Esophagus (tissue), 2 donors: ENCODE results near the gene HOXA9. TPM values are rescaled to one million over a fixed set of nuclear protein-coding genes. Genes with fewer than 3 reads are reported as not detected.

ENCODE experiments used
- H3K27ac ChIP-seq, 2 donors: one replicate each; pipeline ENCODE4 v1.5.1; 2013; ENCODE audit warnings: low read depth in 2 of 2, mild to moderate bottlenecking in 2 of 2, inconsistent platforms in 1 of 2, low read length in 1 of 2, moderate library complexity in 1 of 2
- H3K27me3 ChIP-seq, 2 donors: one replicate each; pipeline ENCODE4 v1.6.1; 2013; ENCODE audit warnings: low read length in 2 of 2, control low read depth in 1 of 2, mild to moderate bottlenecking in 1 of 2; ENCODE audit not compliant: insufficient read depth in 2 of 2, control insufficient read depth in 1 of 2
- H3K36me3 ChIP-seq, 2 donors: one replicate each; pipeline ENCODE4 v1.6.1; 2013; ENCODE audit warnings: low read length in 1 of 2; ENCODE audit not compliant: control insufficient read depth in 2 of 2, insufficient read depth in 2 of 2
- H3K4me1 ChIP-seq, 2 donors: one replicate each; pipeline ENCODE4 v1.6.1; 2013; ENCODE audit warnings: low read length in 1 of 2; ENCODE audit not compliant: control insufficient read depth in 2 of 2, insufficient read depth in 2 of 2
- H3K4me3 ChIP-seq, 2 donors: one replicate each; pipeline ENCODE4 v1.5.1; 2013; ENCODE audit warnings: low read length in 2 of 2, mild to moderate bottlenecking in 2 of 2, low read depth in 1 of 2, moderate library complexity in 1 of 2
- H3K9me3 ChIP-seq, 2 donors: one replicate each; pipeline ENCODE4 v1.6.1; 2013; ENCODE audit warnings: mild to moderate bottlenecking in 2 of 2, low read depth in 1 of 2, low read length in 1 of 2, moderate library complexity in 1 of 2; ENCODE audit not compliant: control insufficient read depth in 2 of 2, insufficient read depth in 1 of 2
- WGBS, 2 donors: extraction: QIAGEN DNeasy Blood & Tissue Kit; methylation state at CpG; one replicate each; pipeline ENCODE4 v1.1.7; 2013; 5-methylcytosine and 5-hydroxymethylcytosine counted together
- polyA plus RNA-seq, 2 donors: library from polyadenylated mRNA; stranded (reverse); fragments of 200-250 nt; gene quantifications; one replicate each; pipeline ENCODE4 v1.2.3, GENCODE V29; 2013
- donor health status: healthy with polysubstance abuse.
- donor health status: Bipolar disorder and iron deficiency.

HOXA9 gene
- polyA plus RNA-seq, 2 donors, result 0.49 TPM

- 85 to 88% methylated on average over 4 of the region's 4 CpGs for WGBS, 2 donors
Observed at GRCh38 chr7:27208998-27209397, 43.7 kb upstream of the HOXA9 start.

GRCh38 chr7:27207348-27207985, 42.1 kb upstream of the HOXA9 start:
- no peaks in the 10 kb centered on the region for H3K36me3 ChIP-seq
- WGBS, 2 donors, result 50 to 51% methylated on average over 7 of the region's 7 CpGs
- H3K4me1 ChIP-seq, result peaks cover 0 to 2% of the 10 kb centered on the region in 2 donors
- H3K4me3 ChIP-seq, result no peak overlapping the region
- H3K27me3 ChIP-seq, result peaks cover 11 to 44% of the 10 kb centered on the region in 2 donors
- H3K9me3 ChIP-seq, result no peaks in the 10 kb centered on the region
- no peak overlapping the region for H3K27ac ChIP-seq

More at GRCh38 chr7:27208998-27209397, 43.7 kb upstream of the HOXA9 start:
- no peaks in the 10 kb centered on the region for H3K36me3 ChIP-seq
- peaks cover 2 to 4% of the 10 kb centered on the region in 2 donors for H3K4me1 ChIP-seq
- no peaks in the 10 kb centered on the region for H3K9me3 ChIP-seq
- peaks cover 11 to 44% of the 10 kb centered on the region in 2 donors for H3K27me3 ChIP-seq
- H3K27ac ChIP-seq, result no peak overlapping the region
- H3K4me3 ChIP-seq, result no peak overlapping the region

GRCh38 chr7:27205325-27206280, 40.3 kb upstream of the HOXA9 start:
- H3K36me3 ChIP-seq, result no peaks in the 10 kb centered on the region
- no peak overlapping the region for H3K27ac ChIP-seq
- peaks cover 3 to 4% of the 10 kb centered on the region in 2 donors for H3K4me1 ChIP-seq
- peaks cover 11 to 49% of the 10 kb centered on the region in 2 donors for H3K27me3 ChIP-seq
- no peak overlapping the region for H3K4me3 ChIP-seq
- 11 to 15% methylated on average over 52 of the region's 52 CpGs for WGBS, 2 donors
- H3K9me3 ChIP-seq, result no peaks in the 10 kb centered on the region

GRCh38 chr7:27204851-27205322, 39.5 kb upstream of the HOXA9 start:
- Histone ChIP-seq H3K27ac (no peak overlapping the region), H3K4me3 (no peak overlapping the region)

GRCh38 chr7:27203964-27204594, 38.7 kb upstream of the HOXA9 start:
- Histone ChIP-seq H3K27me3 (peaks cover 16 to 61% of the 10 kb centered on the region in 2 donors), H3K4me3 (no peak overlapping the region), H3K9me3 (no peaks in the 10 kb centered on the region), H3K36me3 (no peaks in the 10 kb centered on the region), H3K27ac (no peak overlapping the region), H3K4me1 (peaks cover 12 to 16% of the 10 kb centered on the region in 2 donors)
- WGBS, 2 donors, result 24% methylated on average over 4 of the region's 4 CpGs

More at GRCh38 chr7:27204851-27205322, 39.5 kb upstream of the HOXA9 start:
- 8 to 11% methylated on average over 38 to 41 of the region's 41 CpGs for WGBS, 2 donors
- H3K27me3 ChIP-seq, result peaks cover 11 to 55% of the 10 kb centered on the region in 2 donors
- H3K9me3 ChIP-seq, result no peaks in the 10 kb centered on the region
- no peaks in the 10 kb centered on the region for H3K36me3 ChIP-seq
- peaks cover 9 to 11% of the 10 kb centered on the region in 2 donors for H3K4me1 ChIP-seq

GRCh38 chr7:27203365-27203953, 38.1 kb upstream of the HOXA9 start:
- Histone ChIP-seq H3K36me3 (no peaks in the 10 kb centered on the region), H3K27ac (no peak overlapping the region), H3K27me3 (peaks cover 16 to 63% of the 10 kb centered on the region in 2 donors), H3K9me3 (peaks cover 0 to 2% of the 10 kb centered on the region in 2 donors), H3K4me1 (peaks cover 17 to 18% of the 10 kb centered on the region in 2 donors), H3K4me3 (no peak overlapping the region)
- 14% methylated on average over 10 of the region's 10 CpGs for WGBS, 2 donors

GRCh38 chr7:27202862-27203134, 37.5 kb upstream of the HOXA9 start:
- no peak overlapping the region for H3K27ac ChIP-seq
- WGBS, 2 donors, result 16 to 19% methylated on average over 3 of the region's 3 CpGs
- H3K4me1 ChIP-seq, result peaks cover 18% of the 10 kb centered on the region in 2 donors

GRCh38 chr7:27202018-27202861, 36.9 kb upstream of the HOXA9 start:
- Histone ChIP-seq H3K27me3 (peaks cover 15 to 73% of the 10 kb centered on the region in 2 donors), H3K4me3 (no peak overlapping the region), H3K9me3 (peaks cover 0 to 3% of the 10 kb centered on the region in 2 donors), H3K4me1 (peaks cover 18% of the 10 kb centered on the region in 2 donors), H3K36me3 (no peaks in the 10 kb centered on the region), H3K27ac (no peak overlapping the region)
- 27% methylated on average over 30 of the region's 30 CpGs for WGBS, 2 donors

More at GRCh38 chr7:27202862-27203134, 37.5 kb upstream of the HOXA9 start:
- Histone ChIP-seq H3K27me3 (peaks cover 12 to 69% of the 10 kb centered on the region in 2 donors), H3K36me3 (no peaks in the 10 kb centered on the region), H3K9me3 (peaks cover 0 to 3% of the 10 kb centered on the region in 2 donors), H3K4me3 (no peak overlapping the region)
